Stimulated activated CD4-positive, alpha-beta T cell treated with anti-CD3 and anti-CD28 coated beads, Interleukin-2, amount 100 ng/mL, for 4 hours (primary cell): ENCODE data around the gene IDUA.
"Not testable (repeated sequence)": the region's sequence is repeated elsewhere in the genome, so short reads cannot be mapped to it uniquely, and the experiment has no call there.

ENCODE experiments used
- DNase-seq: peaks from one replicate; pipeline ENCODE4 v3.0.0-alpha.2; 2020; ENCODE audit warnings: low read depth

The IDUA gene

DNA sequence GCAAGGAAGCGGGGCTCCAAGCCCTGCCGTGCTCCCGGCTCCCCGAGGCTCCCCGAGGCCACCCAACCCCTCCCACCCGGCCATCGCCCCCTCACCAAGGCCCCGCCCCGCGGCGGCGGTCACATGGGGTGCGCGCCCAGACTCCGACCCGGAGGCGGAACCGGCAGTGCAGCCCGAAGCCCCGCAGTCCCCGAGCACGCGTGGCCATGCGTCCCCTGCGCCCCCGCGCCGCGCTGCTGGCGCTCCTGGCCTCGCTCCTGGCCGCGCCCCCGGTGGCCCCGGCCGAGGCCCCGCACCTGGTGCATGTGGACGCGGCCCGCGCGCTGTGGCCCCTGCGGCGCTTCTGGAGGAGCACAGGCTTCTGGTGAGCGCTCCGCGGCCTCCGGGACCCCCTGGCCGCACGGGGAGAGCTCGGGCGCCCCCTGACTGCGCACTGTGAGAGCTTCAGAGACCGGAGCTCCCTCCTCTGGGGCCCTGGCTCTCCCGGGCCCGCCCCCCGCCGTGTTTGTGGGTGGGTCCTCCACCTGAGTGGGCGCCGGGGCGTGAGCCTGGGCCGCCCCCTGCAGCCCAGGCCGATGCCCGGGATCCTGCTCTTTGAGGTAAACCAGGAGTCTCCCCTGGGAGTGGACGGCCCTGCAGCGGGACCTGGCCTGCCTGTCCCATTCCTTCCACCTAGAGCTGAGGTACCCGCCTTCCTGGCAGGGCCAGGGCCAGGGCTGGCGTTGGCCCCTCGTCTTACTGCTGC is at the start of gene IDUA:
TSS of gene IDUA (plus strand) at position 166 of the 745 bp plus-strand sequence. CDS start at position 207, 41 bp downstream.
- peak; percentile 84 for DNase-seq

- not testable (repeated sequence) for DNase-seq
Observed at GRCh38 chr4:939508-939907, 47.3 kb upstream of the IDUA start.

GRCh38 chr4:945274-946102 is 41.4 kb upstream of the IDUA start:
- DNase-seq: no peak

GRCh38 chr4:946103-946450 is 40.8 kb upstream of the IDUA start:
- DNase-seq: no peak

DNA sequence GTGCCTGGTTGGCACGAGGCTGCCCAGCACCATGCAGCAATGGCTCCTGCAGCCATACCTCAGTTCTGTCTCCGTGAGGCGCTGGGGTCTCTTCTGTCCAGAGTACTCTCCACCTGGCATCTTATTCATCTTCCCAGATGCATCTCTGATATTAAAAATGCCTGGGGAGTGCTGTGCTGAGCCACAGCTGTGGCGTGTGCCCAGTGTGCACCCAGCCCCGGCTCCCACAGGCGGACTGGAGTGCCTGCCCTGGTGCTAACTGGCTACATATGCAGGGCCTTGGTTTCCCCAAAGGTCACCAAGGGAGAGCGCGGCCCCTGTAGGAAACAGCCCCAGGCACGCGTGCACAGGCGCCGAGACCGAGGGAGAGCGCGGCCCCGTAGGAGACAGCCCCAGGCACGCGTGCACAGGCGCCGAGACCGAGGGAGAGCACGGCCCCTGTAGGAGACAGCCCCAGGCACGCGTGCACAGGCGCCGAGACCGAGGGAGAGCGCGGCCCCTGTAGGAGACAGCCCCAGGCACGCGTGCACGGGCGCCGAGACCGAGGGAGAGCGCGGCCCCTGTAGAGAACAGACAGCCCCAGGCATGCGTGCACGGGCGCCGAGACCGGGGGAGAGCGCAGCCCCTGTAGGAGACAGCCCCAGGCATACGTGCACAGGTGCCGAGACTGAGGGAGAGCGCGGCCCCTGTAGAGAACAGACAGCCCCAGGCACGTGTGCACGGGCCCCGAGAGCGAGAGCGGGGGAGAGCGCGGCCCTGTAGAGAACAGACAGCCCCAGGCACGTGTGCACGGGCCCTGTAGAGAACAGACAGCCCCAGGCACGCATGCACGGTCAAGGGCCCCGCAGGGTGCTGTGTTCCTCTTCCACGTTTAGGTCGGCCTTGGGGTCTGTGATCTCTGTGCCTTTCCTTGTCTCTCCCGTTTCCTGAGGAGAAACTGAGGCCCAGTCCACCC is 40.0 kb upstream of the IDUA start:
- no peak for DNase-seq

DNA sequence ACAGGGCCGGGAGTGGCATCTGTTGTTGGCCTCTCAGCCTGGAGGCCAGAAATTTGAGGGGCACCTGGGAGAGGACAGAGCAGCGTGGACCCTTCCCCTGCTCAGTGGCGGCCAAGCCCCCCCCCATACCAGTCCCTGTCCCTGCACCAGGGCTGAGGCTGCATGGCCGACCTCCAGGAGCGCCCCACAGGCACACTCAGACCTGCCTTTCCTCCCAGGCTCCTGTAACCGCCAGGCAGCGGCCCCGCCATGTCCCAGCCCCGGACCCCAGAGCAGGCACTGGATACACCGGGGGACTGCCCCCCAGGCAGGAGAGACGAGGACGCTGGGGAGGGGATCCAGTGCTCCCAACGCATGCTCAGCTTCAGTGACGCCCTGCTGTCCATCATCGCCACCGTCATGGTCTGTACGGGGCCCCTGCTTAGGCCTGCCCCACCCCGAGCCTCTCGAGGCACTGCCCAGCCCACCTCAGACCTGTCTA is 39.3 kb upstream of the IDUA start:
- DNase-seq: no peak

- DNase-seq: no peak
Observed at GRCh38 chr4:948101-948935, 38.5 kb upstream of the IDUA start.

- DNase-seq: no peak
Observed at GRCh38 chr4:948936-949300, 37.9 kb upstream of the IDUA start.

GRCh38 chr4:949656-950055 is 37.2 kb upstream of the IDUA start:
- DNase-seq: no peak

DNA sequence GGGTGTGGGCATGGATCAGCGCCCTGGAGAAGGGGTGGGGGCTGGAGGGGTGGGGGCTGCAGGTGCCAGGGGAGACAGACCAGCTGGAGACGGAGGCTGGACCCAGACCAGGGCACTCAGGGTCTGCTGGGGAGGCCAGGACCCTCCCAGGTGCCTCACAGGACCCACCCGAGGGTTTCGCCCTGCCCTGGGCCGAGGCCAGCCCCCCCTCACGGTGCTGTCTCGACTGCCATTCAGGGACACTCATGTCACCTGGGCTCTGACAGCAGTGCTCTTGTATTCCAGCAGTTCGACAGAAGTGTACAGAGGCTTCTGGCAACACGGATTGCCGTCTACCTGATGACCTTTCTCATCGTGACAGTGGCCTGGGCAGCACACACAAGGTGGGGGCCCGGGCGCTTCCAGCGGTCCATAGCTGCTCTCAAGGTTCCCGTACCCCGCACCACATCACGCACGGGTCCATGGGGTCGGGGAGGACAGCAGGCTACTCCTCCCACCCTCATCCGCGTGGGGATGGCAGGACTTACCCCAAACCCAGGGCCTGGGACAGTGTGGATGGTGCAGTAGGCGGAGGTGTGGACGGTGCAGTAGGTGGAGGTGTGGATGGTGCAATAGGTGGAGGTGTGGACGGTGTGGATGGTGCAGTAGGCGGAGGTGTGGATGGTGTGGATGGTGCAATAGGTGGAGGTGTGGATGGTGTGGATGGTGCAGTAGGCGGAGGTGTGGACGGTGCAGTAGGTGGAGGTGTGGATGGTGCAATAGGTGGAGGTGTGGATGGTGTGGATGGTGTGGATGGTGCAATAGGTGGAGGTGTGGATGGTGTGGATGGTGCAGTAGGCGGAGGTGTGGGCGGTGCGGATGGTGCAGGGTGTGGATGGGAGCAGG is 36.5 kb upstream of the IDUA start:
- DNase-seq: no peak

- no peak for DNase-seq
Observed at GRCh38 chr4:951186-951585, 35.7 kb upstream of the IDUA start.

DNA sequence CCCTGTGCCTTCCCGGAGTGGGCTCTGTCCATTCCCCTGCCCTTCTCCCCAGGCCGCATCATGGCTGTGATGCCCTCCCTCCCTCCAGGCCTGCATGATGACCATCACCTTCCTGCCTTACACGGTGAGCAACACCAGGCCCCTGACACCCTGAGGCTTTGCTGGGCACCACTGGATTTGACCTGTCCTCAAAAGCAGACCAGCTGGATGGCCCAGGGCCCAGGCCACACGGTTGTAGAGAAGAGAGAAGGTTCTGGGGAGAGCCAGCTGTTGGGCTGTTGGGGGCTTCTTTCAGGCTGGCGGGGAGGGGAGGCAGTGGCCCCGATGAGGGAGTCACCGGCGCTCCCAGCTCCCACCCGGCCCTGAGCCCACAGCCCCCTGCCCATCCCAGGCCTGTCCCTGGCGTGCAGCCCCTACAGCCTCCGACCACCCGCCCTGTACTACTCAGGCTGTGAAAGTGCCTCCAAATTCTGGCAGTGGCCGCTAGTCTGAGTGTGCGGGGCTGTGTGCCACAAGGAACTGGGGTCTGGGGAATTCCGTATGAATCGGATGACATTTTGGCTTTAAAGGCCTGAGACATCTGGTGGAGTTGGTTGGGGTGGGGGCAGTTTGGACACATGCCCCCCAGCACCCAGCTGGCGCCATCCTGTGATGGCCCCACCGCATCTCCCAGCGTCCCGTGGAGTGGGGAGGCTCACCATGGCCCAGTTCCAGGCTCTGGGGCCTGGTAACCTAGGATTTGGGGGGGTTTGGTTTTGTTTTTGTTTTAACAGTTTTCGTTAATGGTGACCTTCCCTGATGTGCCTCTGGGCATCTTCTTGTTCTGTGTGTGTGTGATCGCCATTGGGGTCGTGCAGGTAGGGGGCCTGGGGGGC is 35.0 kb upstream of the IDUA start:
- no peak for DNase-seq

GRCh38 chr4:952881-953573 is 33.8 kb upstream of the IDUA start:
- no peak for DNase-seq

- no peak for DNase-seq
Observed at GRCh38 chr4:953574-953915, 33.3 kb upstream of the IDUA start.

DNA sequence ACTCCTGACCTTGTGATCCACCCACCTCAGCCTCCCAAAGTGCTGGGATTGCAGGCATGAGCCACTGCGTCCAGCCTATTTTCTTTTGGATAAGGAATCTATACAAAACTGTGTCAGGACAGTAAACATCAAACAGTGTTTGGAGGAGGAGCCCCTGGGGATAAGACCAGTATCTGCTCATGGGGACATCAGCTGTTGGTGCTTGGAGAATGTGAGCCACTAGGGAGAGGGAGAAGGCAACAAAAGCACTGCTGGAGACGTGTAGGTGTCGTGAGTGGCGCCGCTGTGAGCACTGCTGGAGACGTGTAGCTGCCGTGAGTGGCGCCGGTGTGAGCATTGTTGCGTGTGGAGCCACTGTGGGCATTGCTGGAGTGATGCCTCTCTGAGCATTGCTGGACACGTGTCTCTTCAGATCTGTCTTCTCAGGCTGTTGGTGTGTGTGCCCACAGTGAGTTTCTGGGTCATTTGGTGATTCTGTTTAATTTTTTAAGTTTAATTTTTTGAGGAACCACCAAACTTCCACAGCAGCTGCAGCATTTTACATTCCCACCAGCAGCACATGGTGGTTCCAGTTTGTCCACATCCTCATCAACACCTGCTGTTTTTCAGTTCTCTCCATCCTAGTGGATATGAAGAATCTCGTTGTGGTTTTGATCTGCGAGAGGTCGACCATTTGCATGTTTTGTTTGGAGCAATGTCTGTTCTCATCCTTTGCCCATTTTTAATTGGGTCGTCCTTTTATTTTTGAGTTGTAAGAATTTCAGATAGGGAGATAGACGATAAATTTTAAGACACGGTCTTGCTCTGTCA is 32.4 kb upstream of the IDUA start:
- DNase-seq: no peak

DNA sequence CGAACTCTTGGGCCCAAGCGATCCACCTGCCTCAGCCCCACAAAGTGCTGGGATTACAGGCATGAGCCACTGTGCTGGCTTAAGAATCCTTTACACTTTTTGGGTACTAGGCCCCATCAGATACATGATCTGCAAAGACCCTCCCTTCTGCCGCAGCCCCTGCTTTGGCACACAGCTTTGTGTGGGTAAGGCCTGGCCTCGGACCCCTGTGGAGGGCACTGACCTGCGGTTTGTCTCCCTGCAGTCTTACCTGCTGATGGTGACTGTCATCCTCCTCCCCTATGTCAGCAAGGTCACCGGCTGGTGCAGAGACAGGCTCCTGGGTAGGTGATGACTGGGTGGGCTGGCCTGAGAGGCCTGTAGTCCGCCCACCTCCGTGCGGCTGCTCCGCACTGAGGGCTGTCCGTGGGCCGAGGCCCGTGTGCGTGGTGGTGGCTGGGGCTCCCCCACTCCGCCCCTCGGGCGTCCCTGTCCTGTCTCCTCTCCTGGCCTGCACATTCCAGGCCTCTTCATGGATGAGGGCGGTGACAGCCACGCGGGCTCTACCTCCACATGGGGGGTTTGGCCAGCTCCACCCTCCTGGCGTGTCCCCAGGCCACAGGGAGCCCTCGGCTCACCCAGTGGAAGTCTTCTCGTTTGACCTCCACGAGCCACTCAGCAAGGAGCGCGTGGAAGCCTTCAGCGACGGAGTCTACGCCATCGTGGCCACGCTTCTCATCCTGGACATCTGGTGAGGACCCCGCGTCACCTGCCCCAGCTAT is 31.5 kb upstream of the IDUA start:
- no peak for DNase-seq

- DNase-seq: no peak
Observed at GRCh38 chr4:955931-956381, 30.9 kb upstream of the IDUA start.
